HG03439 (cell line): ENCODE measurements around the gene POU1F1.
"Not testable (repeated sequence)": the region's sequence is repeated elsewhere in the genome, so short reads cannot be mapped to it uniquely, and the experiment has no call there.

Experiments used
- ATAC-seq: cut with Tn5 transposase; IDR thresholded peaks from one replicate; pipeline ENCODE4 v1.9.1; 2021; ENCODE audit warnings: mild to moderate bottlenecking, moderate library complexity; ENCODE audit not compliant: unreplicated experiment

POU1F1 gene

GRCh38 chr3:87260270-87260669 lies 16.1 kb downstream of the POU1F1 start:
- ATAC-seq = no peak

GRCh38 chr3:87250009-87250408 lies 26.4 kb downstream of the POU1F1 start:
- ATAC-seq = no peak

- ATAC-seq = no peak
These were observed 27.6 kb downstream of the POU1F1 start for GRCh38 chr3:87248831-87249230.

- not testable (repeated sequence) for ATAC-seq
These were observed 28.2 kb downstream of the POU1F1 start for GRCh38 chr3:87248231-87248630.

- ATAC-seq = no peak
These were observed 29.0 kb downstream of the POU1F1 start for GRCh38 chr3:87247430-87247773.

- no peak for ATAC-seq
These were observed 29.5 kb downstream of the POU1F1 start for GRCh38 chr3:87246662-87247429.

GRCh38 chr3:87236093-87236492 lies 40.3 kb downstream of the POU1F1 start:
- ATAC-seq = no peak

- ATAC-seq = no peak
These were observed 42.6 kb downstream of the POU1F1 start for GRCh38 chr3:87233805-87234204.

- ATAC-seq = no peak
These were observed 47.3 kb downstream of the POU1F1 start for GRCh38 chr3:87229113-87229512.

- no peak for ATAC-seq
These were observed 48.1 kb downstream of the POU1F1 start for GRCh38 chr3:87228316-87228715.

- ATAC-seq = peak; percentile 0
These were observed 48.6 kb downstream of the POU1F1 start for GRCh38 chr3:87227835-87228144.

- ATAC-seq = peak; percentile 99
These were observed 49.1 kb downstream of the POU1F1 start, which contains the start of gene CHMP2B for GRCh38 chr3:87227104-87227834. TSS of gene CHMP2B (plus strand) at chr3:87227309. CDS start at chr3:87227523, 214 bp downstream.

GRCh38 chr3:87225659-87226058 lies 50.7 kb downstream of the POU1F1 start:
- ATAC-seq = no peak

GRCh38 chr3:87219611-87220010 lies 56.8 kb downstream of the POU1F1 start:
- no peak for ATAC-seq

GRCh38 chr3:87218560-87218959 lies 57.8 kb downstream of the POU1F1 start:
- ATAC-seq = no peak
